ENCODE data around the gene ASB5. TPM values are rescaled to one million over a fixed set of nuclear protein-coding genes. Genes with fewer than 3 reads are reported as not detected.

Gene ASB5
- polyA plus RNA-seq, 3 donors = not detected

- Histone ChIP-seq H3K27me3 (ENCODE audit: control insufficient read depth in 2 of 2, insufficient read depth in 2 of 2, low read length in 2 of 2) (peaks cover 3 to 6% of the 10 kb centered on the region in 2 donors), H3K4me1 (ENCODE audit: control insufficient read depth in 1 of 2, insufficient read depth in 2 of 2, low read length in 2 of 2) (peaks cover 18 to 19% of the 10 kb centered on the region in 2 donors), H3K27ac (ENCODE audit: low read depth in 1 of 2, low read length in 2 of 2) (no peak overlapping the region), H3K79me2 (ENCODE audit: insufficient read depth, low read length) (no peaks in the 10 kb centered on the region), H3K36me3 (replicated peaks in 1 of 2; ENCODE audit: control insufficient read depth in 1 of 2, insufficient read depth in 2 of 2, low read length in 2 of 2) (no peaks in the 10 kb centered on the region), H2AFZ (ENCODE audit: insufficient read depth, low read depth, low read length, poor library complexity, severe bottlenecking) (no peak overlapping the region), H3K9me3 (replicated peaks in 1 of 2; ENCODE audit: control insufficient read depth in 1 of 2, insufficient read depth in 1 of 2, low read length in 2 of 2) (no peaks in the 10 kb centered on the region), H4K20me1 (ENCODE audit: insufficient read depth, low read length) (no peaks in the 10 kb centered on the region), H3K4me2 (replicated peaks; ENCODE audit: extremely low read depth, low read length, poor library complexity, severe bottlenecking) (no peak overlapping the region), H3K9ac (ENCODE audit: insufficient read depth, low read length, poor library complexity, severe bottlenecking) (no peak overlapping the region), H3K4me3 (replicated peaks in 1 of 3; ENCODE audit: low read depth in 2 of 3, low read length in 3 of 3) (no peak overlapping the region)
- TF ChIP-seq CTCF (IDR thresholded peaks at IDR 0.05) = no peak
- Mint-ChIP-seq H3K27me3 (ENCODE audit: low read depth in 3 of 3) (peaks cover 0 to 4% (median 3%) of the 10 kb centered on the region in 3 donors), H3K27ac (no peak overlapping the region), H3K36me3 (no peaks in the 10 kb centered on the region), H3K9me3 (no peaks in the 10 kb centered on the region), H3K4me3 (no peak overlapping the region), H3K4me1 (peaks cover 23% of the 10 kb centered on the region)
- intact Hi-C loops (cut with micrococcal nuclease) = no loop called here
- no peak for DNase-seq
- 0% methylated on average over 1 of the region's 4 CpGs for WGBS (ENCODE audit: insufficient coverage)
These were observed 75.9 kb downstream of the ASB5 start for GRCh38 chr4:176193126-176193525.

DNA sequence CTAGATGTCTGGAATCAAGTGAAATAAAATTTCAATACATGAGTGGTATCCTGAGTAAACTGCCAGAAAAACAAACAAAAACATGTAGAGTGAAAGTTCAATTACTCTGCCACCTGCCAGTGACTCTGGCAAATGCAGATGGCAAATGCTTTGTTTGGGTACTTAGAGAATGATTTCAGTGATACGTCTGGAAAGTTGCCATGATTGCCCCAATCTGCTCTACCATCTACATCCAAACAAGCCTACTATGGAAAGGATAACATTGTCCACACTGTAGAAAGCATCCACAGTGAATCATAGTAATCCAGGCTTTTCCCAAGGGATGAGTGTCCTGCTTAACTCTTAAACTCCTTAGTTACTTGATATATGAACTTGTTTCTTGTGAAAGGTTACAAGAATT, 77.0 kb downstream of the ASB5 start:
- intact Hi-C loops (cut with micrococcal nuclease) = no loop called here
- no peak overlapping the region for H3K27ac ChIP-seq (ENCODE audit: low read depth in 1 of 2, low read length in 2 of 2)
- H3K36me3 Mint-ChIP-seq = no peaks in the 10 kb centered on the region
- no CpG with 5 or more reads among the region's 1 CpG for WGBS (ENCODE audit: insufficient coverage)
- no peaks in the 10 kb centered on the region for H3K79me2 ChIP-seq (ENCODE audit: insufficient read depth, low read length)
- H3K4me3 ChIP-seq (replicated peaks in 1 of 3; ENCODE audit: low read depth in 2 of 3, low read length in 3 of 3) = no peak overlapping the region
- H3K27me3 ChIP-seq (ENCODE audit: control insufficient read depth in 2 of 2, insufficient read depth in 2 of 2, low read length in 2 of 2) = peaks cover 3 to 6% of the 10 kb centered on the region in 2 donors
- DNase-seq = no peak
- no peak overlapping the region for H3K27ac Mint-ChIP-seq
- H3K9ac ChIP-seq (ENCODE audit: insufficient read depth, low read length, poor library complexity, severe bottlenecking) = no peak overlapping the region
- H3K9me3 Mint-ChIP-seq = no peaks in the 10 kb centered on the region
- H3K4me3 Mint-ChIP-seq = no peak overlapping the region
- peaks cover 28% of the 10 kb centered on the region for H3K4me1 Mint-ChIP-seq
- peaks cover 0 to 4% (median 1%) of the 10 kb centered on the region in 3 donors for H3K27me3 Mint-ChIP-seq (ENCODE audit: low read depth in 3 of 3)
- H3K36me3 ChIP-seq (replicated peaks in 1 of 2; ENCODE audit: control insufficient read depth in 1 of 2, insufficient read depth in 2 of 2, low read length in 2 of 2) = no peaks in the 10 kb centered on the region
- H4K20me1 ChIP-seq (ENCODE audit: insufficient read depth, low read length) = no peaks in the 10 kb centered on the region
- H3K9me3 ChIP-seq (replicated peaks in 1 of 2; ENCODE audit: control insufficient read depth in 1 of 2, insufficient read depth in 1 of 2, low read length in 2 of 2) = no peaks in the 10 kb centered on the region
- H3K4me2 ChIP-seq (replicated peaks; ENCODE audit: extremely low read depth, low read length, poor library complexity, severe bottlenecking) = no peak overlapping the region
- peaks cover 19 to 24% of the 10 kb centered on the region in 2 donors for H3K4me1 ChIP-seq (ENCODE audit: control insufficient read depth in 1 of 2, insufficient read depth in 2 of 2, low read length in 2 of 2)
- no peak for TF ChIP-seq CTCF (IDR thresholded peaks at IDR 0.05)
- H2AFZ ChIP-seq (ENCODE audit: insufficient read depth, low read depth, low read length, poor library complexity, severe bottlenecking) = no peak overlapping the region

Data from CD14-positive monocyte (primary cell).